Gastrocnemius medialis (tissue), 4 donors: ENCODE results near the gene THRB. TPM values are rescaled to one million over a fixed set of nuclear protein-coding genes. Genes with fewer than 3 reads are reported as not detected.
A peak's percentile ranks its signal among the peaks of the same experiment; 100 is the strongest.

Source experiments
- ATAC-seq, 2 donors: fragments of 150-250 bp; one replicate each; pipeline ENCODE4 v1.9.1; 2016
- DNase-seq, 2 donors: peaks; one replicate each; pipeline ENCODE4 v3.0.0-alpha.2; 2019
- H3K27ac ChIP-seq, 4 donors: fragments of 200-600 bp; sonication (generic); 1 replicate in 1 of 4; 2 replicates in 3 of 4; pipeline ENCODE4 v1.5.1; 2016 to 2018; ENCODE audit warnings: mild to moderate bottlenecking in 2 of 4, moderate library complexity in 1 of 4
- H3K27me3 ChIP-seq, 3 donors: fragments of 200-600 bp; sonication (generic) in 2 of 3; 1 replicate in 1 of 3; 2 replicates in 2 of 3; pipeline versions ENCODE4 v1.5.1 to v1.6.0; 2016 to 2019; ENCODE audit warnings: mild to moderate bottlenecking in 1 of 3, moderate library complexity in 1 of 3
- H3K36me3 ChIP-seq, 2 donors: fragments of 200-600 bp; sonication (generic) in 1 of 2; one replicate each; pipeline ENCODE4 v1.5.1; 2017 to 2018
- H3K4me1 ChIP-seq, 2 donors: fragments of 200-600 bp; sonication (generic) in 1 of 2; one replicate each; pipeline ENCODE4 v1.5.1; 2016 to 2017; ENCODE audit warnings: mild to moderate bottlenecking in 2 of 2
- H3K4me3 ChIP-seq, 4 donors: fragments of 200-600 bp; sonication (generic) in 3 of 4; 1 replicate in 1 of 4; 2 replicates in 3 of 4; pipeline ENCODE4 v1.5.1; 2016 to 2019; ENCODE audit warnings: mild to moderate bottlenecking in 2 of 4
- H3K9me3 ChIP-seq, 3 donors: fragments of 200-600 bp; sonication (generic) in 2 of 3; 1 replicate in 1 of 3; 2 replicates in 2 of 3; pipeline ENCODE4 v1.5.1; 2016 to 2019
- CTCF ChIP-seq, 5 experiments: fragments of 450-650 bp in 3 of 5; fragments of 200-600 bp in 2 of 5; sonication (generic) in 2 of 5; IDR thresholded peaks in 4 of 5; conservative IDR thresholded peaks in 1 of 5; 1 replicate in 4 of 5; 2 replicates in 1 of 5; pipeline ENCODE4 v1.5.1; 2016 to 2019; ENCODE audit warnings: antibody characterized with exemption in 5 of 5, mild to moderate bottlenecking in 3 of 5, moderate library complexity in 3 of 5
- POLR2A ChIP-seq, 2 donors: fragments of 450-650 bp; IDR thresholded peaks; one replicate each; pipeline ENCODE4 v1.6.1; 2017; ENCODE audit warnings: antibody characterized with exemption in 2 of 2, mild to moderate bottlenecking in 2 of 2, moderate library complexity in 2 of 2
- in situ Hi-C, 4 donors: fragments of 200-750 bp; cut with MboI; loops; one replicate each; pipeline versions ENCODE4 v1.15.0 to v1.8.0; 2017; ENCODE audit warnings: low sequenced_read_pairs in 4 of 4
- intact Hi-C: fragments of 100-400 bp; cut with DNase I; formaldehyde crosslinking; loops from one replicate; pipeline ENCODE4 v1.15.1; 2023; ENCODE audit warnings: low total_unique reads
- total RNA-seq, 4 donors: library from RNA; depleted of rRNA; stranded (reverse); fragments of >200 nt; gene quantifications; one replicate each; pipeline versions ENCODE4 v1.1.0 to v1.2.3, GENCODE V29; 2016

THRB gene
- total RNA-seq, 4 donors from 2014 or later: 20.1 to 60.0 (median 25.3) TPM

DNA sequence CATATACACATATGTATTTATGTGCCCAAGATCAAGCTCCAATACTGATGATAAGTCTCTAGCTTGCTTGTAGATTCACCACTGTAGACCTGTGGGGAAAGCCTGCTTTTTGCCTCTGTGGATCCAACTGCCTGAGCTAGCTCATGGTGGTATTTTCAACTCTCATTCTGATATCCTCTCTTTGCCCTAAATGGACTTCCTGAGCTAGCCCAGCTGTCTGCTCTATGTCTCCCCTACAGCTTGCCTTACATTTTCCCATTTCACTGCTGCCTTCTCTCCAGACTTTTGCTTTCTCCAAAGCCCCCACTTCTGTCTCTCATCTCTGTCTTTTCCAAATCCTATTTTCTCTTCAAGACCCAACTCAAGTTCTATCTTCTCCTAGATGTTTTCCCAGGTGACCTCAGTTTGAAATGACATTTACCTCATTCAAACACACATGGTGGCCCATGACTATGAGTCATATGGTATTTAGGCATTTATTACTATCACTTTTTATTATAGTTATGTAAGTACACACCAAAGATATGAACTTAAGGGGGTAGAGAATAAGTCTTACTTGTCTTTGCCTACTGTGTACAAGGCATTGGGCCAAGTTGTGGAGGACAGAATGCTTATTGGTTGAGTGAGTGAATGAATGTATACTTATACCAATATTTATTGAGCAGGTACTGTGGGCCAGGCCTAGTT lies 357.9 kb downstream of the THRB start:
- in situ Hi-C loops (no loop called here), intact Hi-C loops (loop anchor here (10.0 kb wide), 1 partner anchor 358 kb away; the partner anchor contains the start of gene THRB)
- Histone ChIP-seq H3K27me3 (no peaks in the 10 kb centered on the region), H3K4me3 (no peak overlapping the region), H3K4me1 (peaks cover 35 to 42% of the 10 kb centered on the region in 2 donors), H3K9me3 (no peaks in the 10 kb centered on the region), H3K27ac (peak overlapping the region; percentile 64 to 77 (median 72)), H3K36me3 (peaks cover 0 to 4% of the 10 kb centered on the region in 2 donors)
- ATAC-seq (peak in 1 of 2 donors; percentile 34), DNase-seq (no peak)
- no peak for TF ChIP-seq POLR2A (IDR thresholded peaks at IDR 0.05)

GRCh38 chr3:24135280-24135679 lies 359.4 kb downstream of the THRB start:
- H3K27ac ChIP-seq: peak overlapping the region in 3 of 4 donors; percentile 1 to 75 (median 22)

GRCh38 chr3:24133942-24134341 lies 360.7 kb downstream of the THRB start:
- peak overlapping the region in 1 of 4 donors; percentile 7 for H3K27ac ChIP-seq
- TF ChIP-seq CTCF (IDR thresholded peaks at IDR 0.05 in 4 of 5, conservative IDR thresholded peaks at IDR 0.05 in 1 of 5): no peak
- no peak for TF ChIP-seq POLR2A (IDR thresholded peaks at IDR 0.05)
- no peaks in the 10 kb centered on the region for H3K27me3 ChIP-seq
- H3K36me3 ChIP-seq: peaks cover 0 to 12% of the 10 kb centered on the region in 2 donors
- H3K4me1 ChIP-seq: peaks cover 28 to 31% of the 10 kb centered on the region in 2 donors
- H3K4me3 ChIP-seq: no peak overlapping the region
- no peaks in the 10 kb centered on the region for H3K9me3 ChIP-seq
- intact Hi-C loops: loop anchor here (10.0 kb wide), 1 partner anchor 361 kb away; the partner anchor contains the start of gene THRB
- DNase-seq: no peak
- ATAC-seq: no peak
- in situ Hi-C loops: no loop called here

More at GRCh38 chr3:24135280-24135679, 359.4 kb downstream of the THRB start:
- H3K27me3 ChIP-seq: no peaks in the 10 kb centered on the region
- ATAC-seq: no peak
- H3K4me3 ChIP-seq: no peak overlapping the region
- no peaks in the 10 kb centered on the region for H3K9me3 ChIP-seq
- intact Hi-C loops: loop anchor here (10.0 kb wide), 1 partner anchor 360 kb away; the partner anchor contains the start of gene THRB
- peaks cover 0 to 12% of the 10 kb centered on the region in 2 donors for H3K36me3 ChIP-seq
- TF ChIP-seq POLR2A (IDR thresholded peaks at IDR 0.05) (no peak), CTCF (IDR thresholded peaks at IDR 0.05 in 4 of 5, conservative IDR thresholded peaks at IDR 0.05 in 1 of 5) (no peak)
- in situ Hi-C loops: no loop called here
- DNase-seq: no peak
- H3K4me1 ChIP-seq: peaks cover 33 to 37% of the 10 kb centered on the region in 2 donors

DNA sequence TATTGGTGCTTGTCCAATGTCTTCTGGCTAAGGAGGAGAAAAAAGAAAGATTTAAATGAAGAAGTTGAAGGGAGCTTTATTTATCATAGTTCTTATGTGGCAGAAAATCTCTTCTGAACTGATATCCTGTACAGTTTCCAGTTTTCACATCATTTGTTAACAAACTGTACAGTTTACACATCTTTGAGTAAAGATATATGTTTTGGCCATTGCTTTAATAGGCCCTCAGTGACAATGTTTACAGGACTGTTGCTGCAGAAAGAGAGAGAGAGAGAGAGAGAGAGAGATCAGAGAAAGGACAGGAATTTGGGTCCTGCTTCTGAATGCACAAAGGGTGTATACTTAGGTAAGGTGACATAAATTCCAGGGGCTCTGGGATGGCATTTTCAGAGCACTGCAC lies 361.2 kb downstream of the THRB start:
- ATAC-seq (no peak), DNase-seq (no peak)
- Histone ChIP-seq H3K27ac (peak overlapping the region in 1 of 4 donors; percentile 7), H3K27me3 (no peaks in the 10 kb centered on the region), H3K4me3 (no peak overlapping the region), H3K36me3 (peaks cover 0 to 12% of the 10 kb centered on the region in 2 donors), H3K4me1 (peaks cover 28 to 30% of the 10 kb centered on the region in 2 donors), H3K9me3 (no peaks in the 10 kb centered on the region)
- in situ Hi-C loops (no loop called here), intact Hi-C loops (loop anchor here (10.0 kb wide), 1 partner anchor 361 kb away; the partner anchor contains the start of gene THRB)
- no peak for TF ChIP-seq POLR2A (IDR thresholded peaks at IDR 0.05)
- no peak for TF ChIP-seq CTCF (IDR thresholded peaks at IDR 0.05 in 4 of 5, conservative IDR thresholded peaks at IDR 0.05 in 1 of 5)

DNA sequence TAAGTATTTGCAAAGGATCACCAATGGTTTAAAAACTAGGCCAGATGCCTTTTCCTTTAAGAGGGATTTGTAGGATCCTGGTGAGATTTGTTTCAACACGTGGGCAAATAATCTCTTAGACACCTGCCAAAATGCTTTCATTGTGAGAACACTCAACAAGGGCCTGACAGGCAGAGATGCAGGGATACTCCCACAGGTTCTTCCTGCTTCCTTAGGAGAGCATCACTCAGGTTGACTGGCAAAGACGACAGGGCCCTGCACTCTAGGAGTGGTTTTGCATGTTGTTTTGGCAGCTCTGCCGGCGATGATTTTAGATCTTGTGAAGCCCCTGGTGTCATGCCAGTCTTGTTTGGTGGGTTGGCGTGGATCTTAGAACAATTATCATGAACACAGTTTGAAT lies 365.1 kb downstream of the THRB start:
- TF ChIP-seq POLR2A (IDR thresholded peaks at IDR 0.05): no peak
- no peak for TF ChIP-seq CTCF (IDR thresholded peaks at IDR 0.05 in 4 of 5, conservative IDR thresholded peaks at IDR 0.05 in 1 of 5)
- Histone ChIP-seq H3K4me1 (peaks cover 14 to 18% of the 10 kb centered on the region in 2 donors), H3K27me3 (no peaks in the 10 kb centered on the region), H3K36me3 (peaks cover 0 to 21% of the 10 kb centered on the region in 2 donors), H3K4me3 (no peak overlapping the region), H3K9me3 (no peaks in the 10 kb centered on the region), H3K27ac (peak overlapping the region in 3 of 4 donors; percentile 22 to 57 (median 57))
- in situ Hi-C loops: no loop called here
- DNase-seq (no peak), ATAC-seq (peak in 1 of 2 donors; percentile 34)
- intact Hi-C loops: no loop called here
